HEK293 (cell line): ENCODE measurements around the gene COL13A1.

ENCODE experiments used
- CTCF ChIA-PET: fragments of 350-600 bp; formaldehyde crosslinking; extraction: SDS; loops from one replicate; lab custom pipeline; 2021; ENCODE audit warnings: antibody characterized with exemption; lab: Yijun Ruan, JAX
- POLR2A ChIA-PET: fragments of 300-600 bp; formaldehyde crosslinking; extraction: SDS; loops from one replicate; lab custom pipeline; 2020; ENCODE audit warnings: antibody characterized with exemption, inconsistent platforms; lab: Yijun Ruan, JAX
- H3K27ac ChIP-seq: fragments of 200-500 bp; sonication (Bioruptor generic); 2 replicates; pipeline ENCODE4 v1.5.1; 2014; ENCODE audit warnings: low read depth, low read length, control low read depth, inconsistent platforms; ENCODE audit errors: extremely low read depth
- H3K36me3 ChIP-seq, 2 experiments: fragments of 200-500 bp in 1 of 2; sonication (Bioruptor generic) in 1 of 2; 1 replicate in 1 of 2; 2 replicates in 1 of 2; pipeline ENCODE4 v1.5.1; 2014 to 2017; ENCODE audit warnings: inconsistent platforms in 2 of 2, low read length in 2 of 2; ENCODE audit not compliant: control insufficient read depth in 2 of 2, insufficient read depth in 1 of 2
- H3K4me1 ChIP-seq: fragments of 200-500 bp; sonication (Bioruptor generic); 2 replicates; pipeline ENCODE4 v1.5.1; 2014; ENCODE audit warnings: mild to moderate bottlenecking, low read length, inconsistent platforms; ENCODE audit not compliant: control insufficient read depth, insufficient read depth
- H3K4me3 ChIP-seq: 2 replicates; pipeline ENCODE4 v1.5.1; 2011; ENCODE audit warnings: low read depth, mild to moderate bottlenecking, control low read depth, low read length, moderate library complexity
- H3K9me3 ChIP-seq: fragments of 200-500 bp; sonication (Bioruptor generic); 2 replicates; pipeline ENCODE4 v1.5.1; 2014; ENCODE audit warnings: low read depth, low read length, inconsistent platforms; ENCODE audit not compliant: control insufficient read depth, insufficient read depth
- GLIS1 ChIP-seq: fragments of 450-650 bp; formaldehyde crosslinking; IDR thresholded peaks from 2 replicates; pipeline ENCODE4 v1.5.1; 2016; ENCODE audit warnings: missing biosample characterization, missing genetic modification characterization
- GLIS2 ChIP-seq: fragments of 450-650 bp; formaldehyde crosslinking; IDR thresholded peaks from 2 replicates; pipeline ENCODE4 v1.5.1; 2016; ENCODE audit warnings: missing biosample characterization, missing genetic modification characterization
- ZFP69B ChIP-seq: fragments of 450-650 bp; formaldehyde crosslinking; IDR thresholded peaks from 2 replicates; pipeline ENCODE4 v1.5.1; 2016; ENCODE audit warnings: missing biosample characterization, missing genetic modification characterization
- ZNF324 ChIP-seq: fragments of 450-650 bp; formaldehyde crosslinking; IDR thresholded peaks from 2 replicates; pipeline ENCODE4 v1.5.1; 2016; ENCODE audit warnings: missing biosample characterization, missing genetic modification characterization
- ZNF366 ChIP-seq: fragments of 450-650 bp; formaldehyde crosslinking; conservative IDR thresholded peaks from 2 replicates; pipeline ENCODE4 v1.5.1; 2016; ENCODE audit warnings: missing biosample characterization, missing genetic modification characterization
- ZNF391 ChIP-seq: fragments of 450-650 bp; formaldehyde crosslinking; IDR thresholded peaks from 2 replicates; pipeline ENCODE4 v1.5.1; 2016; ENCODE audit warnings: low read depth, missing biosample characterization, missing genetic modification characterization, borderline replicate concordance
- ZNF510 ChIP-seq: fragments of 450-650 bp; formaldehyde crosslinking; IDR thresholded peaks from 2 replicates; pipeline ENCODE4 v1.5.1; 2018; ENCODE audit warnings: mild to moderate bottlenecking, missing genetic modification characterization, missing biosample characterization; ENCODE audit not compliant: insufficient replicate concordance
- ZNF768 ChIP-seq: fragments of 450-650 bp; formaldehyde crosslinking; IDR thresholded peaks from 2 replicates; pipeline ENCODE4 v1.5.1; 2018; ENCODE audit warnings: missing biosample characterization, mild to moderate bottlenecking, missing genetic modification characterization
- ZNF776 ChIP-seq: fragments of 450-650 bp; formaldehyde crosslinking; IDR thresholded peaks from 2 replicates; pipeline ENCODE4 v1.5.0; 2017; ENCODE audit warnings: missing biosample characterization, missing genetic modification characterization, borderline replicate concordance
- ZNF792 ChIP-seq: fragments of 450-650 bp; formaldehyde crosslinking; IDR thresholded peaks from 2 replicates; pipeline ENCODE4 v1.5.1; 2016; ENCODE audit warnings: missing biosample characterization, missing genetic modification characterization
- ZNF830 ChIP-seq: fragments of 450-650 bp; IDR thresholded peaks from 2 replicates; pipeline ENCODE4 v1.5.0; 2018; ENCODE audit warnings: missing biosample characterization, missing genetic modification characterization, low read depth, mild to moderate bottlenecking, moderate library complexity
- ZSCAN16 ChIP-seq: fragments of 450-650 bp; formaldehyde crosslinking; IDR thresholded peaks from 2 replicates; pipeline ENCODE4 v1.5.1; 2016; ENCODE audit warnings: missing biosample characterization, missing genetic modification characterization
- TF ChIP-seq, protein P1 (sequence below): fragments of 450-650 bp; formaldehyde crosslinking; IDR thresholded peaks from 2 replicates; pipeline ENCODE4 v1.5.1; 2016; ENCODE audit warnings: missing biosample characterization, missing genetic modification characterization
- TF ChIP-seq, protein P2 (sequence below): fragments of 450-650 bp; formaldehyde crosslinking; IDR thresholded peaks from 2 replicates; pipeline ENCODE4 v1.5.1; 2016; ENCODE audit warnings: missing biosample characterization, missing genetic modification characterization
- TF ChIP-seq, protein P3 (sequence below): fragments of 450-650 bp; formaldehyde crosslinking; IDR thresholded peaks from 2 replicates; pipeline ENCODE4 v1.5.1; 2016; ENCODE audit warnings: missing biosample characterization, missing genetic modification characterization

COL13A1 gene

DNA sequence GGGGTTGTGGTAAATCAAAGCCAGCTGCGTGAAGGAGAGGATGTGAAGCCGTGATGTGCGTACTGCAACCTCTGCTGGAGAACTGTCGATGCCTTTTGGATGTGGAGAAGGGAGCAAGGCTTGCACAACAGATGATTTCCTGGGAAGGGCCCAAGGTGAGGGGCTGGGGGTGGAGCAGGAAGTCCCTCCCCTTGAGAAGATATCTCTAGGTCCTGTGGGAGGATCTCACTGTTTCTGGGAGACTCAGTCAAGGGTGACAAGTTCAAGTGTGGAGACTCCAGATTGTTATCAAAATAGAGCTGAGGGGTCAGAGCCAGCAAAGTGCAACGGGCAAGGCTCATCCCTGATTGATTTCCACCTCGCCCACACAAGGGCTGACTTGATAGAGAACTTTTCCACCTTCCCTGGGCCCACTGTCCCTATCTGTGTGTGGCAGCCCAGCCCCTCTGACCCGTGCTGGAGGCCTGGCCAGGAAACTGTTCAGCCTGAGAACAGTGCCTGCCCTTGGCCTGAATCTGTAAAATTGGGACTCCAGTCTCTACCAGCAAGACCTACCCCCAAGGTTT is 55.0 kb downstream of the COL13A1 start (continued):
- TF ChIP-seq, protein P1, sequence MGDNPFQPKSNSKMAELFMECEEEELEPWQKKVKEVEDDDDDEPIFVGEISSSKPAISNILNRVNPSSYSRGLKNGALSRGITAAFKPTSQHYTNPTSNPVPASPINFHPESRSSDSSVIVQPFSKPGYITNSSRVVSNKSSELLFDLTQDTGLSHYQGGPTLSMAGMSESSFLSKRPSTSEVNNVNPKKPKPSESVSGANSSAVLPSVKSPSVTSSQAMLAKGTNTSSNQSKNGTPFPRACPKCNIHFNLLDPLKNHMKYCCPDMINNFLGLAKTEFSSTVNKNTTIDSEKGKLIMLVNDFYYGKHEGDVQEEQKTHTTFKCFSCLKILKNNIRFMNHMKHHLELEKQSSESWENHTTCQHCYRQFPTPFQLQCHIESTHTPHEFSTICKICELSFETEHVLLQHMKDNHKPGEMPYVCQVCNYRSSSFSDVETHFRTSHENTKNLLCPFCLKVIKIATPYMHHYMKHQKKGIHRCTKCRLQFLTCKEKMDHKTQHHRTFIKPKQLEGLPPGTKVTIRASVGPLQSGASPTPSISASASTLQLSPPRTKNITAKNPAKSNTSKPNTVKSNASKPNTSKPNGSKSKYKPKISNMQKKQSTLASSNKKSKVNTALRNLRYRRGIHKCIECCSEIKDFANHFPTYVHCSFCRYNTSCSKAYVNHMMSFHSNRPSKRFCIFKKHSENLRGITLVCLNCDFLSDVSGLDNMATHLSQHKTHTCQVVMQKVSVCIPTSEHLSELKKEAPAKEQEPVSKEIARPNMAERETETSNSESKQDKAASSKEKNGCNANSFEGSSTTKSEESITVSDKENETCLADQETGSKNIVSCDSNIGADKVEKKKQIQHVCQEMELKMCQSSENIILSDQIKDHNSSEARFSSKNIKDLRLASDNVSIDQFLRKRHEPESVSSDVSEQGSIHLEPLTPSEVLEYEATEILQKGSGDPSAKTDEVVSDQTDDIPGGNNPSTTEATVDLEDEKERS (tag by site-specific recombination) = no peak

DNA sequence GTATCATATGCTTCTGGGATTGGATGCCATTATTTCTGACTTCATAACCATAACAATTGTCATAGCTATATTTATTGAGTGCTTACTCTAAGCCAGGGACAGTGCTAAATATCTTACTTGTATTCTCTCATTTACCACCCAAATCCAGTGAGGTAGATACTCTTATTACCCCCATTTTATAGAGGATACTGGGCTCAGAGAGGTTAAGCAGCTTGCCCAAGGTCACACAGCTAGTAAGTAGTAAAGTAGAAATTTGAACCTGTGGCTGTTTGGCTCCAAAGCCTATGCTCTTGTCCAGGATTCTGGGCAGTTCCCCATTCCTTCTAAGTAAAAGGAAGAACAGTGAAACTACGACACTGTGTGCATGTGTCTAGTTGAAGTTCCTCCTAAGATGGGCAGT is 56.5 kb downstream of the COL13A1 start:
- CTCF ChIA-PET = interaction anchor here (0.7 to 1.0 kb wide), 4 partner anchors 26 to 72 kb away, joined by 3 to 4 read pairs (median 3); no protein-coding TSS in a partner anchor
- H3K36me3 ChIP-seq = no peaks in the 10 kb centered on the region
- TF ChIP-seq, protein P2, sequence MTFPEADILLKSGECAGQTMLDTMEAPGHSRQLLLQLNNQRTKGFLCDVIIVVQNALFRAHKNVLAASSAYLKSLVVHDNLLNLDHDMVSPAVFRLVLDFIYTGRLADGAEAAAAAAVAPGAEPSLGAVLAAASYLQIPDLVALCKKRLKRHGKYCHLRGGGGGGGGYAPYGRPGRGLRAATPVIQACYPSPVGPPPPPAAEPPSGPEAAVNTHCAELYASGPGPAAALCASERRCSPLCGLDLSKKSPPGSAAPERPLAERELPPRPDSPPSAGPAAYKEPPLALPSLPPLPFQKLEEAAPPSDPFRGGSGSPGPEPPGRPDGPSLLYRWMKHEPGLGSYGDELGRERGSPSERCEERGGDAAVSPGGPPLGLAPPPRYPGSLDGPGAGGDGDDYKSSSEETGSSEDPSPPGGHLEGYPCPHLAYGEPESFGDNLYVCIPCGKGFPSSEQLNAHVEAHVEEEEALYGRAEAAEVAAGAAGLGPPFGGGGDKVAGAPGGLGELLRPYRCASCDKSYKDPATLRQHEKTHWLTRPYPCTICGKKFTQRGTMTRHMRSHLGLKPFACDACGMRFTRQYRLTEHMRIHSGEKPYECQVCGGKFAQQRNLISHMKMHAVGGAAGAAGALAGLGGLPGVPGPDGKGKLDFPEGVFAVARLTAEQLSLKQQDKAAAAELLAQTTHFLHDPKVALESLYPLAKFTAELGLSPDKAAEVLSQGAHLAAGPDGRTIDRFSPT = no peak
- peak; percentile 66; the same call in 1 of the 2 replicates for TF ChIP-seq ZNF768 (tag by site-specific recombination)
- no peak overlapping the region for H3K27ac ChIP-seq
- no peak overlapping the region for H3K4me3 ChIP-seq
- POLR2A ChIA-PET = no interaction called here
- no peaks in the 10 kb centered on the region for H3K4me1 ChIP-seq
- no peaks in the 10 kb centered on the region for H3K9me3 ChIP-seq

DNA sequence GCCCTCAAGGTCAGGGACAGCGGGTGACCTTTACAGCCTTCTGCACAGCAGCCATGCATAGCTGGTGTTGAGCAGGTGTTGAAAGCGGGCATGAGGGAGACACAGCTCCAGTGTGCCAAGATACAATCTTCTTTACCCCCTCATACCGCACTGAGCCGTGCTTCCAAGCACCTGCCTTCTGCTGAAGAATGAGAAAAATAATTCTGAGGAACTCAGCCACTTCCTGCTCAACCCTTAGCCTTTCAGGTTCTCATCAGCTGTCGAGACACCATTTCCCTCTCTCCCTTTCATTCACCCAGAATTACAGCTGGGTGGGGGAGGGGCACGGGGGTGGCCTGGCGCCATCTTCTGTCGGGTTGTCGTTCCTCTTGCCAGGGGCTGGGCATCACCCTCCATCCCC is 58.6 kb downstream of the COL13A1 start:
- no peaks in the 10 kb centered on the region for H3K4me1 ChIP-seq
- no peaks in the 10 kb centered on the region for H3K36me3 ChIP-seq
- CTCF ChIA-PET = interaction anchor here (0.5 to 1.9 kb wide), 5 partner anchors 11 to 543 kb away, joined by 3 to 15 read pairs (median 3); no protein-coding TSS in a partner anchor
- no peak for TF ChIP-seq GLIS2 (tag by site-specific recombination)
- no peak for TF ChIP-seq ZNF792 (tag by site-specific recombination)
- TF ChIP-seq ZNF391 (tag by site-specific recombination) = no peak
- no peak for TF ChIP-seq ZNF768 (tag by site-specific recombination)
- no peak for TF ChIP-seq ZNF510 (tag by site-specific recombination)
- TF ChIP-seq ZNF366 (tag by site-specific recombination) = no peak
- TF ChIP-seq ZNF830 (tag by site-specific recombination) = no peak
- TF ChIP-seq, protein P3, sequence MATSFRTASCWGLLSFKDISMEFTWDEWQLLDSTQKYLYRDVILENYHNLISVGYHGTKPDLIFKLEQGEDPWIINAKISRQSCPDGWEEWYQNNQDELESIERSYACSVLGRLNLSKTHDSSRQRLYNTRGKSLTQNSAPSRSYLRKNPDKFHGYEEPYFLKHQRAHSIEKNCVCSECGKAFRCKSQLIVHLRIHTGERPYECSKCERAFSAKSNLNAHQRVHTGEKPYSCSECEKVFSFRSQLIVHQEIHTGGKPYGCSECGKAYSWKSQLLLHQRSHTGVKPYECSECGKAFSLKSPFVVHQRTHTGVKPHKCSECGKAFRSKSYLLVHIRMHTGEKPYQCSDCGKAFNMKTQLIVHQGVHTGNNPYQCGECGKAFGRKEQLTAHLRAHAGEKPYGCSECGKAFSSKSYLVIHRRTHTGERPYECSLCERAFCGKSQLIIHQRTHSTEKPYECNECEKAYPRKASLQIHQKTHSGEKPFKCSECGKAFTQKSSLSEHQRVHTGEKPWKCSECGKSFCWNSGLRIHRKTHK (tag by site-specific recombination) = no peak
- TF ChIP-seq ZNF324 = no peak
- TF ChIP-seq GLIS1 = no peak
- no peak for TF ChIP-seq ZFP69B (tag by site-specific recombination)
- no peak for TF ChIP-seq ZNF776
- TF ChIP-seq ZSCAN16 (tag by site-specific recombination) = no peak
- TF ChIP-seq, all 188 proteins: peak for 0
- Histone ChIP-seq H3K27ac (no peak overlapping the region), H3K9me3 (no peaks in the 10 kb centered on the region), H3K4me3 (no peak overlapping the region)
- POLR2A ChIA-PET = no interaction called here
